ENCODE measurements around the gene VPS4B.

DNA sequence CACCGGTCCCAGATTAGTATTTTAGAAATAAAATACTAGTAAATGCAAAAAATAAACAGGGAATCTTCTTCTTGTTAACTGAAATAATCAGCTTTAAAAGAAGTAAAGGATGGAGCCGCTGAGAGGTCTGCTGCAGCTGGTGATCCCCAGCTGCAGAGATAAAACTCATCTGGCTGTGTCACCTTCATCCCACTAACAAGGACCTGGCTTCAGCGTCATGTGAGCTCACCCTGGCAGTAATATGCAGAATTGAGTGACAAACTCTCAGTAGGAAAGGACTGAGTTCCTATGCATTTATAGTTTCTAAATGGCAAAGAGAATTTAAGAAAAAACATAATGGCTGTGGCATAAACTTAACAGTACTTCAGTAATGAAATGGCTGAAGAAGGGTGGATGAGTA is 27.3 kb downstream of the VPS4B start:
- TF ChIP-seq JUNB (IDR thresholded peaks at IDR 0.05; ENCODE audit: unreplicated experiment) (no peak), POLR2AphosphoS5 (IDR thresholded peaks at IDR 0.05; ENCODE audit: low read depth) (no peak), EZH2 (IDR thresholded peaks at IDR 0.05; ENCODE audit: low read depth, unreplicated experiment) (no peak), NANOG (IDR thresholded peaks at IDR 0.05; ENCODE audit: borderline replicate concordance) (no peak), EZH2phosphoT487 (IDR thresholded peaks at IDR 0.05; ENCODE audit: unreplicated experiment) (no peak), CREB1 (CRISPR knock-in tag; IDR thresholded peaks at IDR 0.05; ENCODE audit: low read depth) (no peak), ZNF331 (CRISPR knock-in tag; IDR thresholded peaks at IDR 0.05; ENCODE audit: low read depth) (no peak)
- TF ChIP-seq, protein P1, sequence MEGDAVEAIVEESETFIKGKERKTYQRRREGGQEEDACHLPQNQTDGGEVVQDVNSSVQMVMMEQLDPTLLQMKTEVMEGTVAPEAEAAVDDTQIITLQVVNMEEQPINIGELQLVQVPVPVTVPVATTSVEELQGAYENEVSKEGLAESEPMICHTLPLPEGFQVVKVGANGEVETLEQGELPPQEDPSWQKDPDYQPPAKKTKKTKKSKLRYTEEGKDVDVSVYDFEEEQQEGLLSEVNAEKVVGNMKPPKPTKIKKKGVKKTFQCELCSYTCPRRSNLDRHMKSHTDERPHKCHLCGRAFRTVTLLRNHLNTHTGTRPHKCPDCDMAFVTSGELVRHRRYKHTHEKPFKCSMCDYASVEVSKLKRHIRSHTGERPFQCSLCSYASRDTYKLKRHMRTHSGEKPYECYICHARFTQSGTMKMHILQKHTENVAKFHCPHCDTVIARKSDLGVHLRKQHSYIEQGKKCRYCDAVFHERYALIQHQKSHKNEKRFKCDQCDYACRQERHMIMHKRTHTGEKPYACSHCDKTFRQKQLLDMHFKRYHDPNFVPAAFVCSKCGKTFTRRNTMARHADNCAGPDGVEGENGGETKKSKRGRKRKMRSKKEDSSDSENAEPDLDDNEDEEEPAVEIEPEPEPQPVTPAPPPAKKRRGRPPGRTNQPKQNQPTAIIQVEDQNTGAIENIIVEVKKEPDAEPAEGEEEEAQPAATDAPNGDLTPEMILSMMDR (conservative IDR thresholded peaks at IDR 0.05; ENCODE audit: low read depth in 2 of 2): no peak
- TF ChIP-seq, protein P2, sequence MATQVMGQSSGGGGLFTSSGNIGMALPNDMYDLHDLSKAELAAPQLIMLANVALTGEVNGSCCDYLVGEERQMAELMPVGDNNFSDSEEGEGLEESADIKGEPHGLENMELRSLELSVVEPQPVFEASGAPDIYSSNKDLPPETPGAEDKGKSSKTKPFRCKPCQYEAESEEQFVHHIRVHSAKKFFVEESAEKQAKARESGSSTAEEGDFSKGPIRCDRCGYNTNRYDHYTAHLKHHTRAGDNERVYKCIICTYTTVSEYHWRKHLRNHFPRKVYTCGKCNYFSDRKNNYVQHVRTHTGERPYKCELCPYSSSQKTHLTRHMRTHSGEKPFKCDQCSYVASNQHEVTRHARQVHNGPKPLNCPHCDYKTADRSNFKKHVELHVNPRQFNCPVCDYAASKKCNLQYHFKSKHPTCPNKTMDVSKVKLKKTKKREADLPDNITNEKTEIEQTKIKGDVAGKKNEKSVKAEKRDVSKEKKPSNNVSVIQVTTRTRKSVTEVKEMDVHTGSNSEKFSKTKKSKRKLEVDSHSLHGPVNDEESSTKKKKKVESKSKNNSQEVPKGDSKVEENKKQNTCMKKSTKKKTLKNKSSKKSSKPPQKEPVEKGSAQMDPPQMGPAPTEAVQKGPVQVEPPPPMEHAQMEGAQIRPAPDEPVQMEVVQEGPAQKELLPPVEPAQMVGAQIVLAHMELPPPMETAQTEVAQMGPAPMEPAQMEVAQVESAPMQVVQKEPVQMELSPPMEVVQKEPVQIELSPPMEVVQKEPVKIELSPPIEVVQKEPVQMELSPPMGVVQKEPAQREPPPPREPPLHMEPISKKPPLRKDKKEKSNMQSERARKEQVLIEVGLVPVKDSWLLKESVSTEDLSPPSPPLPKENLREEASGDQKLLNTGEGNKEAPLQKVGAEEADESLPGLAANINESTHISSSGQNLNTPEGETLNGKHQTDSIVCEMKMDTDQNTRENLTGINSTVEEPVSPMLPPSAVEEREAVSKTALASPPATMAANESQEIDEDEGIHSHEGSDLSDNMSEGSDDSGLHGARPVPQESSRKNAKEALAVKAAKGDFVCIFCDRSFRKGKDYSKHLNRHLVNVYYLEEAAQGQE (IDR thresholded peaks at IDR 0.05; ENCODE audit: unreplicated experiment): no peak
- TF ChIP-seq, protein P3, sequence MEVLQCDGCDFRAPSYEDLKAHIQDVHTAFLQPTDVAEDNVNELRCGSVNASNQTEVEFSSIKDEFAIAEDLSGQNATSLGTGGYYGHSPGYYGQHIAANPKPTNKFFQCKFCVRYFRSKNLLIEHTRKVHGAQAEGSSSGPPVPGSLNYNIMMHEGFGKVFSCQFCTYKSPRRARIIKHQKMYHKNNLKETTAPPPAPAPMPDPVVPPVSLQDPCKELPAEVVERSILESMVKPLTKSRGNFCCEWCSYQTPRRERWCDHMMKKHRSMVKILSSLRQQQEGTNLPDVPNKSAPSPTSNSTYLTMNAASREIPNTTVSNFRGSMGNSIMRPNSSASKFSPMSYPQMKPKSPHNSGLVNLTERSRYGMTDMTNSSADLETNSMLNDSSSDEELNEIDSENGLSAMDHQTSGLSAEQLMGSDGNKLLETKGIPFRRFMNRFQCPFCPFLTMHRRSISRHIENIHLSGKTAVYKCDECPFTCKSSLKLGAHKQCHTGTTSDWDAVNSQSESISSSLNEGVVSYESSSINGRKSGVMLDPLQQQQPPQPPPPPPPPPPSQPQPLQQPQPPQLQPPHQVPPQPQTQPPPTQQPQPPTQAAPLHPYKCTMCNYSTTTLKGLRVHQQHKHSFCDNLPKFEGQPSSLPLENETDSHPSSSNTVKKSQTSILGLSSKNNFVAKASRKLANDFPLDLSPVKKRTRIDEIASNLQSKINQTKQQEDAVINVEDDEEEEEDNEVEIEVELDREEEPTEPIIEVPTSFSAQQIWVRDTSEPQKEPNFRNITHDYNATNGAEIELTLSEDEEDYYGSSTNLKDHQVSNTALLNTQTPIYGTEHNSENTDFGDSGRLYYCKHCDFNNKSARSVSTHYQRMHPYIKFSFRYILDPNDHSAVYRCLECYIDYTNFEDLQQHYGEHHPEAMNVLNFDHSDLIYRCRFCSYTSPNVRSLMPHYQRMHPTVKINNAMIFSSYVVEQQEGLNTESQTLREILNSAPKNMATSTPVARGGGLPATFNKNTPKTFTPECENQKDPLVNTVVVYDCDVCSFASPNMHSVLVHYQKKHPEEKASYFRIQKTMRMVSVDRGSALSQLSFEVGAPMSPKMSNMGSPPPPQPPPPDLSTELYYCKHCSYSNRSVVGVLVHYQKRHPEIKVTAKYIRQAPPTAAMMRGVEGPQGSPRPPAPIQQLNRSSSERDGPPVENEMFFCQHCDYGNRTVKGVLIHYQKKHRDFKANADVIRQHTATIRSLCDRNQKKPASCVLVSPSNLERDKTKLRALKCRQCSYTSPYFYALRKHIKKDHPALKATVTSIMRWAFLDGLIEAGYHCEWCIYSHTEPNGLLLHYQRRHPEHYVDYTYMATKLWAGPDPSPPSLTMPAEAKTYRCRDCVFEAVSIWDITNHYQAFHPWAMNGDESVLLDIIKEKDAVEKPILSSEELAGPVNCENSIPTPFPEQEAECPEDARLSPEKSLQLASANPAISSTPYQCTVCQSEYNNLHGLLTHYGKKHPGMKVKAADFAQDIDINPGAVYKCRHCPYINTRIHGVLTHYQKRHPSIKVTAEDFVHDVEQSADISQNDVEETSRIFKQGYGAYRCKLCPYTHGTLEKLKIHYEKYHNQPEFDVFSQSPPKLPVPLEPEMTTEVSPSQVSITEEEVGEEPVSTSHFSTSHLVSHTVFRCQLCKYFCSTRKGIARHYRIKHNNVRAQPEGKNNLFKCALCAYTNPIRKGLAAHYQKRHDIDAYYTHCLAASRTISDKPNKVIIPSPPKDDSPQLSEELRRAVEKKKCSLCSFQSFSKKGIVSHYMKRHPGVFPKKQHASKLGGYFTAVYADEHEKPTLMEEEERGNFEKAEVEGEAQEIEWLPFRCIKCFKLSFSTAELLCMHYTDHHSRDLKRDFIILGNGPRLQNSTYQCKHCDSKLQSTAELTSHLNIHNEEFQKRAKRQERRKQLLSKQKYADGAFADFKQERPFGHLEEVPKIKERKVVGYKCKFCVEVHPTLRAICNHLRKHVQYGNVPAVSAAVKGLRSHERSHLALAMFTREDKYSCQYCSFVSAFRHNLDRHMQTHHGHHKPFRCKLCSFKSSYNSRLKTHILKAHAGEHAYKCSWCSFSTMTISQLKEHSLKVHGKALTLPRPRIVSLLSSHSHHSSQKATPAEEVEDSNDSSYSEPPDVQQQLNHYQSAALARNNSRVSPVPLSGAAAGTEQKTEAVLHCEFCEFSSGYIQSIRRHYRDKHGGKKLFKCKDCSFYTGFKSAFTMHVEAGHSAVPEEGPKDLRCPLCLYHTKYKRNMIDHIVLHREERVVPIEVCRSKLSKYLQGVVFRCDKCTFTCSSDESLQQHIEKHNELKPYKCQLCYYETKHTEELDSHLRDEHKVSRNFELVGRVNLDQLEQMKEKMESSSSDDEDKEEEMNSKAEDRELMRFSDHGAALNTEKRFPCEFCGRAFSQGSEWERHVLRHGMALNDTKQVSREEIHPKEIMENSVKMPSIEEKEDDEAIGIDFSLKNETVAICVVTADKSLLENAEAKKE (CRISPR knock-in tag; IDR thresholded peaks at IDR 0.05): no peak
- TF ChIP-seq, protein P4, sequence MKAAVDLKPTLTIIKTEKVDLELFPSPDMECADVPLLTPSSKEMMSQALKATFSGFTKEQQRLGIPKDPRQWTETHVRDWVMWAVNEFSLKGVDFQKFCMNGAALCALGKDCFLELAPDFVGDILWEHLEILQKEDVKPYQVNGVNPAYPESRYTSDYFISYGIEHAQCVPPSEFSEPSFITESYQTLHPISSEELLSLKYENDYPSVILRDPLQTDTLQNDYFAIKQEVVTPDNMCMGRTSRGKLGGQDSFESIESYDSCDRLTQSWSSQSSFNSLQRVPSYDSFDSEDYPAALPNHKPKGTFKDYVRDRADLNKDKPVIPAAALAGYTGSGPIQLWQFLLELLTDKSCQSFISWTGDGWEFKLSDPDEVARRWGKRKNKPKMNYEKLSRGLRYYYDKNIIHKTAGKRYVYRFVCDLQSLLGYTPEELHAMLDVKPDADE (IDR thresholded peaks at IDR 0.05): no peak

Data from GM23338 (cell line).